RPMI8226 (cell line): Measurements from ENCODE around the gene SUSD1.
A peak's percentile ranks its signal among the peaks of the same experiment; 100 is the strongest.

Source experiments
- DNase-seq: peaks from one replicate; pipeline ENCODE4 v3.0.0-alpha.2; 2015

The SUSD1 gene

GRCh38 chr9:112006361-112007020 lies 168.6 kb downstream of the SUSD1 start:
- DNase-seq = no peak

- no peak for DNase-seq
These were observed 169.2 kb downstream of the SUSD1 start for GRCh38 chr9:112005939-112006338.

DNA sequence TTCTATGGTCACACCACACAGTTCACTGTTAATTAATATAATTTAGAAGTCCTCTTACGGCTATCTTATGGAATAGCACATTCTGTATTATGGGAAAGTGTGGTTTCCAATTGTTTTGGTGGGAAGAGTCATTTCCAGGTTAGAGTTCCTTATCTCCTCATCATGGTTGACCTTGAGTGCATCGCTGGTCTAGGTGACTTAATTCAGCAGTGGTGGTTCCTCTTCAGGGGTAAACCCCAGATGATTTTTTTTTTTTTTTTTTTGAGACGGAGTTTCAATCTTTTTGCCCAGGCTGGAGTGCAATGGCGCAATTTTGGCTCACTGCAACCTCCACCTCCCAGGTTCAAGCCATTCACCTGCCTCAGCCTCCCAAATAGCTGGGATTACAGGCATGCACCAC lies 171.6 kb downstream of the SUSD1 start:
- no peak for DNase-seq

- no peak for DNase-seq
These were observed 172.1 kb downstream of the SUSD1 start for GRCh38 chr9:112002847-112003457.

DNA sequence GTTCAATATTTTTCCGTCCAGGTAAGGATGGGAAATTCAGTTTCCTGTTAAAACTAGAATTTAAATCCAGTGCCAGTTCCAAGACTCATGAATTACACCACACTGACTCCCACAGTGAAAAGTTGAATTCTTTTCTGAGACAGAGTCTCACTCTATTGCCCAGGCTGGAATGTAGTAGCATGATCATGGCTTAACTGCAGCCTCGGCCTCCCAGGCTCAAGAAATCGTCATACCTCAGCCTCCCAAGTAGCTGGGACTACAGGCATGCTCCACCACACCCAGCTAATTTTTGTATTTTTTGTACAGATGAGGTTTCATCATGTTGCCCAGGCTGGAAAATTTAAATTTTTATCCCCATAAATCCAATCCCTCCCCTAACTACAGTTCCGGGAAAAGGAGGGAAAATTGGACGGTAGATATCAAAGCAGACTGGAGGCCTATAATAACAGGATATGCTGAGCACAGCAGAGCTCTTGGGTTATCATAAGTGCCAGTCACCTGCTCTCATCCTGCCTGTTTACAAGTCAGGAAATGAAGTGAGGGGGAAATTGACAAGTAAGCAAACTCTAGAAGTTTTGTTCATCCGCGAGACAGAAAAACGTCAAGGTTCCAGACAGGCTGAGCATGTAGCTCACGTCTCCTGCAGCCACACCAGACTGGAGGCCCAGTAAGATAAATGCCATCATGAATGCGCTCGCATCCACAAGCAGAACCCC lies 172.8 kb downstream of the SUSD1 start:
- DNase-seq = peak; percentile 77

DNA sequence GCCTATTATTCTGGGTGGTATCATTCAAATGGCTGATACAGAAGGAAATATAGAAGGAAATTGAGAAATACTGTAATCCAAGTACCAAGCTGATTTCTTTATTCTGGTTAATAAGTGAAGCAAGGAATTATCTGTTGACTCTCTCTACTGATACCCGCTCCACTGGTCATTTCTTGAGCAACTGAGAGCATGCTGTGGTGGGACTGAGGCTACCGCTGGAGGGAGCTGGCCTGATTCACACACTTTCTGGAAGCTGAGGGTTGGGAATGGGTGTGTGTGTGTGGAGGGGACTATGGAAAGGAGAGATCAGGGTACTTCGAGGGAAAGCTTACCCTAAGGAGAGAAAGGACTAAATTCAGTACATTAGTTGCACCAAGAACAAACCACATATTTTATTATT lies 174.4 kb downstream of the SUSD1 start:
- DNase-seq = no peak

DNA sequence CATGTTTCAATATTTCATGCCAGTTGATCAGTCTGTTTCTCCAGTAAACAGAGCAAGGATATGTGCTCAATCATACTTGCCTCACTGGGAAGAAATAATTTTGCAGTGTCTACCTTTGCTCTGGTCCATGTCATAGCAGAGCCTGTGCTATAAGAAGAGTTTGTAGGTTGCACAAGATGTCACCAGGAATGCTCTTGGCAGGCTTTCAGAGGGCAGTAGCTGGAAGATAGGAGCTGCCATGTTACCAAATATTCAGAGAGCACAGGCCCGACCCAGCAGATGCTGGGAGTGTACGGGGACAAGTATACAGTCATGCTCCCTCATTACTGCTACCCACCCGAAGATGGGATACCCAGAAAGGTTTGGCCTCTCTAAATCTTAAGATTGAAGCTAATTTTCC lies 175.8 kb downstream of the SUSD1 start:
- DNase-seq = no peak

GRCh38 chr9:111997831-111998230 lies 177.3 kb downstream of the SUSD1 start:
- no peak for DNase-seq

GRCh38 chr9:111994831-111995458 lies 180.2 kb downstream of the SUSD1 start:
- no peak for DNase-seq

- DNase-seq = no peak
These were observed 181.8 kb downstream of the SUSD1 start for GRCh38 chr9:111993319-111993718.

- DNase-seq = peak; percentile 34
These were observed 182.6 kb downstream of the SUSD1 start for GRCh38 chr9:111992523-111992922.

GRCh38 chr9:111991179-111991578 lies 183.9 kb downstream of the SUSD1 start:
- no peak for DNase-seq
